ENCODE data around the gene LCN15. TPM values are rescaled to one million over a fixed set of nuclear protein-coding genes. Genes with fewer than 3 reads are reported as not detected.
"Not testable (repeated sequence)": the region's sequence is repeated elsewhere in the genome, so short reads cannot be mapped to it uniquely, and the experiment has no call there.

LCN15 gene
- total and polyA plus RNA-seq, 10 donors = 0.35 TPM; not detected in 9

GRCh38 chr9:136791516-136792276, 27.4 kb upstream of the LCN15 start:
- peaks cover 0 to 9% (median 0%) of the 10 kb centered on the region in 7 donors for H3K27me3 ChIP-seq (replicated peaks in 1 of 7)
- peak; percentile 93 for DNase-seq
- 0 to 2% (median 1%) methylated on average over 9 to 29 of the region's 29 CpGs for WGBS, 5 donors
- TF ChIP-seq POLR2AphosphoS5 (IDR thresholded peaks at IDR 0.05) = no peak
- TF ChIP-seq CTCF (IDR thresholded peaks at IDR 0.05 in 8 of 11, conservative IDR thresholded peaks at IDR 0.05 in 3 of 11) = peak; percentile 64 to 91 (median 86)
- H3K36me3 ChIP-seq = peaks cover 0 to 26% (median 4%) of the 10 kb centered on the region in 6 donors
- peak overlapping the region; percentile 80 to 98 (median 96) for H3K27ac ChIP-seq
- H3K4me1 ChIP-seq = peaks cover 13 to 76% (median 37%) of the 10 kb centered on the region in 6 donors
- peak overlapping the region; percentile 37 to 83 (median 58) for H3K4me3 ChIP-seq
- intact Hi-C loops (cut with DNase I; ENCODE audit: low total_unique reads) = no loop called here
- H3K9me3 ChIP-seq = no peaks in the 10 kb centered on the region

GRCh38 chr9:136790640-136791515, 26.6 kb upstream of the LCN15 start, which contains the start of gene TMEM141:
Gene TMEM141 (plus strand): TSS chr9:136791344. CDS start chr9:136791371, 27 bp downstream.
- 0 to 2% (median 1%) methylated on average over 30 to 70 of the region's 70 CpGs for WGBS, 5 donors

GRCh38 chr9:136789523-136789937, 25.2 kb upstream of the LCN15 start:
- H3K27ac ChIP-seq = peak overlapping the region in 3 of 8 donors; percentile 8 to 97 (median 96)
- H3K27me3 ChIP-seq (replicated peaks in 1 of 7) = no peaks in the 10 kb centered on the region
- 81 to 97% (median 82%) methylated on average over 3 of the region's 3 CpGs for WGBS, 5 donors
- peaks cover 13 to 58% (median 33%) of the 10 kb centered on the region in 6 donors for H3K4me1 ChIP-seq
- TF ChIP-seq CTCF (IDR thresholded peaks at IDR 0.05 in 8 of 11, conservative IDR thresholded peaks at IDR 0.05 in 3 of 11) (no peak), POLR2AphosphoS5 (IDR thresholded peaks at IDR 0.05) (no peak), POLR2A (IDR thresholded peaks at IDR 0.05) (no peak)
- peaks cover 0 to 23% (median 4%) of the 10 kb centered on the region in 6 donors for H3K36me3 ChIP-seq
- DNase-seq = no peak
- H3K9me3 ChIP-seq = no peaks in the 10 kb centered on the region
- intact Hi-C loops (cut with DNase I; ENCODE audit: low total_unique reads) = loop anchor here (5.0 to 10.0 kb wide), 2 partner anchors 248 to 275 kb away; no protein-coding TSS in a partner anchor
- no peak overlapping the region for H3K4me3 ChIP-seq

More at GRCh38 chr9:136790640-136791515, 26.6 kb upstream of the LCN15 start, which contains the start of gene TMEM141:
- peaks cover 0 to 26% (median 4%) of the 10 kb centered on the region in 6 donors for H3K36me3 ChIP-seq
- peak; percentile 100 for DNase-seq
- TF ChIP-seq CTCF (IDR thresholded peaks at IDR 0.05 in 8 of 11, conservative IDR thresholded peaks at IDR 0.05 in 3 of 11) (peak in 1 of 11 experiments; percentile 18), POLR2AphosphoS5 (IDR thresholded peaks at IDR 0.05) (peak; percentile 94 to 95 (median 94)), POLR2A (IDR thresholded peaks at IDR 0.05) (peak in 1 of 3 donors; percentile 34)
- peaks cover 0 to under 1% (median 0%) of the 10 kb centered on the region in 7 donors for H3K27me3 ChIP-seq (replicated peaks in 1 of 7)
- H3K4me1 ChIP-seq = peaks cover 13 to 69% (median 37%) of the 10 kb centered on the region in 6 donors
- peak within 1 kb of the TSS; percentile 37 to 83 (median 58) for H3K4me3 ChIP-seq
- H3K9me3 ChIP-seq = no peaks in the 10 kb centered on the region
- peak within 1 kb of the TSS; percentile 80 to 98 (median 96) for H3K27ac ChIP-seq
- intact Hi-C loops (cut with DNase I; ENCODE audit: low total_unique reads) = no loop called here

- intact Hi-C loops (cut with DNase I; ENCODE audit: low total_unique reads) = loop anchor here (5.0 to 10.0 kb wide), 2 partner anchors 248 to 276 kb away; no protein-coding TSS in a partner anchor
- not testable (repeated sequence) for H3K9me3 ChIP-seq; DNase-seq; H3K27me3 ChIP-seq (replicated peaks in 1 of 7); H3K4me3 ChIP-seq
- Histone ChIP-seq H3K36me3 (peaks cover 0 to 16% (median 4%) of the 10 kb centered on the region in 6 donors), H3K4me1 (peaks cover 13 to 61% (median 33%) of the 10 kb centered on the region in 6 donors), H3K27ac (peak overlapping the region in 3 of 8 donors; percentile 8 to 96 (median 29))
- 79 to 81% (median 80%) methylated on average over 27 of the region's 27 CpGs for WGBS, 5 donors
These were observed 24.6 kb upstream of the LCN15 start for GRCh38 chr9:136788644-136789522.
